NCI-H187 (cell line): Measurements from ENCODE around the gene PCDHB14.
"Not testable (repeated sequence)": the region's sequence is repeated elsewhere in the genome, so short reads cannot be mapped to it uniquely, and the experiment has no call there.

Experiments used
- DNase-seq, 2 experiments: peaks; one replicate each; lab custom pipeline; 2025; lab: John Stamatoyannopoulos, UW

Gene PCDHB14

DNA sequence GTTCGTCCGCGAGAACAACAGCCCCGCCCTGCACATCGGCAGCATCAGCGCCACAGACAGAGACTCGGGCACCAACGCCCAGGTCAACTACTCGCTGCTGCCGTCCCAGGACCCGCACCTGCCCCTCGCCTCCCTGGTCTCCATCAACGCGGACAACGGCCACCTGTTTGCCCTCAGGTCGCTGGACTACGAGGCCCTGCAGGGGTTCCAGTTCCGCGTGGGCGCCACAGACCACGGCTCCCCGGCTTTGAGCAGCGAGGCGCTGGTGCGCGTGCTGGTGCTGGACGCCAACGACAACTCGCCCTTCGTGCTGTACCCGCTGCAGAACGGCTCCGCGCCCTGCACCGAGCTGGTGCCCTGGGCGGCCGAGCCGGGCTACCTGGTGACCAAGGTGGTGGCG is 12.9 kb upstream of the PCDHB14 start:
- DNase-seq = not testable (repeated sequence)

DNA sequence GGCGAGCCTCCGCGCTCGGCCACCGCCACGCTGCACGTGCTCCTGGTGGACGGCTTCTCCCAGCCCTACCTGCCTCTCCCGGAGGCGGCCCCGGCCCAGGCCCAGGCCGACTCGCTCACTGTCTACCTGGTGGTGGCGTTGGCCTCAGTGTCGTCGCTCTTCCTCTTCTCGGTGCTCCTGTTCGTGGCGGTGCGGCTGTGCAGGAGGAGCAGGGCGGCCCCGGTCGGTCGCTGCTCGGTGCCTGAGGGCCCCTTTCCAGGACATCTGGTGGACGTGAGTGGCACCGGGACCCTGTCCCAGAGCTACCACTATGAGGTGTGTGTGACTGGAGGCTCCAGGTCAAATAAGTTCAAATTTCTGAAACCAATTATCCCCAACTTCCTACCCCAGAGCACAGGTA is 12.3 kb upstream of the PCDHB14 start:
- not testable (repeated sequence) for DNase-seq

DNA sequence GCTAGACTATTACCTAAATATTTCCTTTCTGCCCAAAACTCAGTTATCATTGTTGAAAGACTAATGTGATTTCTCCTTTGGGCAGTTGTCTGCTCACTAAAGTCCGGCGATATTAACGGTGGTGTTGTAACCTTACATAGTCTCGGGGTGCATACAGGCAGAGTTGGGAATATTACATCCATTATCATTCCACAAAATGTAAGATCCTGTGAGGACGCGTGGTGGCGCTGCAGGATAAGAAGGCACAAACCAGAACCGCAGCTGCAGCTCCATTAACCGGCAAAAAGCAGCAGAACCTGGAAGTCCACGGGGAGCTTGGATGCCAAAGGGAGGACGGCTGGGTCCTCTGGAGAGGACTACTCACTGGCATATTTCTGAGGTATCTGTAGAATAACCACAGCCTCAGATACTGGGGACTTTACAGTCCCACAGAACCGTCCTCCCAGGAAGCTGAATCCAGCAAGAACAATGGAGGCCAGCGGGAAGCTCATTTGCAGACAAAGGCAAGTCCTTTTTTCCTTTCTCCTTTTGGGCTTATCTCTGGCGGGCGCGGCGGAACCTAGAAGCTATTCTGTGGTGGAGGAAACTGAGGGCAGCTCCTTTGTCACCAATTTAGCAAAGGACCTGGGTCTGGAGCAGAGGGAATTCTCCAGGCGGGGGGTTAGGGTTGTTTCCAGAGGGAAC is 9.3 kb upstream of the PCDHB14 start, which contains the start of gene PCDHB13:
PCDHB13 (plus strand) TSS at position 264 of the 684 bp plus-strand sequence; CDS start at position 469, 205 bp downstream.
- DNase-seq = not testable (repeated sequence)

DNA sequence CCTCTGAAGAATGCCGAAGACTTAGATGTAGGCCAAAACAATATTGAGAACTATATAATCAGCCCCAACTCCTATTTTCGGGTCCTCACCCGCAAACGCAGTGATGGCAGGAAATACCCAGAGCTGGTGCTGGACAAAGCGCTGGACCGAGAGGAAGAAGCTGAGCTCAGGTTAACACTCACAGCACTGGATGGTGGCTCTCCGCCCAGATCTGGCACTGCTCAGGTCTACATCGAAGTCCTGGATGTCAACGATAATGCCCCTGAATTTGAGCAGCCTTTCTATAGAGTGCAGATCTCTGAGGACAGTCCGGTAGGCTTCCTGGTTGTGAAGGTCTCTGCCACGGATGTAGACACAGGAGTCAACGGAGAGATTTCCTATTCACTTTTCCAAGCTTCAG is 8.6 kb upstream of the PCDHB14 start:
- not testable (repeated sequence) for DNase-seq

DNA sequence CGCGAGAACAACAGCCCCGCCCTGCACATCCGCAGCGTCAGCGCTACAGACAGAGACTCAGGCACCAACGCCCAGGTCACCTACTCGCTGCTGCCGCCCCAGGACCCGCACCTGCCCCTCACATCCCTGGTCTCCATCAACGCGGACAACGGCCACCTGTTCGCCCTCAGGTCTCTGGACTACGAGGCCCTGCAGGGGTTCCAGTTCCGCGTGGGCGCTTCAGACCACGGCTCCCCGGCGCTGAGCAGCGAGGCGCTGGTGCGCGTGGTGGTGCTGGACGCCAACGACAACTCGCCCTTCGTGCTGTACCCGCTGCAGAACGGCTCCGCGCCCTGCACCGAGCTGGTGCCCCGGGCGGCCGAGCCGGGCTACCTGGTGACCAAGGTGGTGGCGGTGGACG is 7.6 kb upstream of the PCDHB14 start:
- DNase-seq = not testable (repeated sequence)

DNA sequence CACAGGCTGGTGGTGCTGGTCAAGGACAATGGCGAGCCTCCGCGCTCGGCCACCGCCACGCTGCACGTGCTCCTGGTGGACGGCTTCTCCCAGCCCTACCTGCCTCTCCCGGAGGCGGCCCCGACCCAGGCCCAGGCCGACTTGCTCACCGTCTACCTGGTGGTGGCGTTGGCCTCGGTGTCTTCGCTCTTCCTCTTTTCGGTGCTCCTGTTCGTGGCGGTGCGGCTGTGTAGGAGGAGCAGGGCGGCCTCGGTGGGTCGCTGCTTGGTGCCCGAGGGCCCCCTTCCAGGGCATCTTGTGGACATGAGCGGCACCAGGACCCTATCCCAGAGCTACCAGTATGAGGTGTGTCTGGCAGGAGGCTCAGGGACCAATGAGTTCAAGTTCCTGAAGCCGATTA is 7.1 kb upstream of the PCDHB14 start:
- DNase-seq = not testable (repeated sequence)

DNA sequence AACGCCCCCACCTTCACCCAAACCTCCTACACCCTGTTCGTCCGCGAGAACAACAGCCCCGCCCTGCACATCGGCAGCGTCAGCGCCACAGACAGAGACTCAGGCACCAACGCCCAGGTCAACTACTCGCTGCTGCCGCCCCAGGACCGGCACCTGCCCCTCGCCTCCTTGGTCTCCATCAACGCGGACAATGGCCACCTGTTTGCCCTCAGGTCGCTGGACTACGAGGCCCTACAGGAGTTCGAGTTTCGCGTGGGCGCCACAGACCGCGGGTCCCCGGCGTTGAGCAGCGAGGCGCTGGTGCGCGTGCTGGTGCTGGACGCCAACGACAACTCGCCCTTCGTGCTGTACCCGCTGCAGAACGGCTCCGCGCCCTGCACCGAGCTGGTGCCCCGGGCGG is 1.7 kb downstream of the PCDHB14 start:
- not testable (repeated sequence) for DNase-seq

DNA sequence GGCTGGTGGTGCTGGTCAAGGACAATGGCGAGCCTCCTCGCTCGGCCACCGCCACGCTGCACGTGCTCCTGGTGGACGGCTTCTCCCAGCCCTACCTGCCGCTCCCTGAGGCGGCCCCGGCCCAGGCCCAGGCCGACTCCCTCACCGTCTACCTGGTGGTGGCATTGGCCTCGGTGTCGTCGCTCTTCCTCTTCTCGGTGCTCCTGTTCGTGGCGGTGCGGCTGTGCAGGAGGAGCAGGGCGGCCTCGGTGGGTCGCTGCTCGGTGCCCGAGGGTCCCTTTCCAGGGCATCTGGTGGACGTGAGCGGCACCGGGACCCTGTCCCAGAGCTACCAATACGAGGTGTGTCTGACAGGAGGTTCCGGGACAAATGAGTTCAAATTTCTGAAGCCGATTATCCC is 2.3 kb downstream of the PCDHB14 start:
- DNase-seq = not testable (repeated sequence)

DNA sequence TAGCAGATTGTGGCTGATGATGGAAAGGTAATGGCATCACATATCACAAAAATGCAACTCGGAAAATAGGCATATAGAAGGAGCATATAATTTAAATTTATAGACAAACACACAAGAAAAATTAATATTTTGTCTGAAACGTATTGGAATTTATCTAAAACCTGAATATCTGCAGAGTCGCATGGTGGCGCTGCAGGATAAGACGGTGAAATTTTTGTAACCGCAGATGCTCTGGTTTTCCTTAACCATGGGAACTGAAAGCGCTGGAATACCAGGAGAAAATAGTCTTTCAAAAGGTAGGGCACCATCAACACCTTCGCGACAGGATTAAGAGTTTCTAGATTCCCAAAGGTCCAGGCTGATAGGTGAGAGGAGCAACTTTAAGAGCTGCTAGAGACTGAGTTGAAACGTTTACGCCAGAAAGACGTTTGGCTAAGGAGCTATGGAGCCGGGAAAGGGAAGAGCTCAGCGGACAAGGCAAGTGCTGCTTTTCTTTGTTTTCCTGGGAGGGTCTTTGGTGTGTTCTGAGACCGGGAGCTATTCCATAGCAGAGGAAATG is 11.0 kb downstream of the PCDHB14 start:
- peak in 1 of 2 experiments; percentile 15 for DNase-seq

DNA sequence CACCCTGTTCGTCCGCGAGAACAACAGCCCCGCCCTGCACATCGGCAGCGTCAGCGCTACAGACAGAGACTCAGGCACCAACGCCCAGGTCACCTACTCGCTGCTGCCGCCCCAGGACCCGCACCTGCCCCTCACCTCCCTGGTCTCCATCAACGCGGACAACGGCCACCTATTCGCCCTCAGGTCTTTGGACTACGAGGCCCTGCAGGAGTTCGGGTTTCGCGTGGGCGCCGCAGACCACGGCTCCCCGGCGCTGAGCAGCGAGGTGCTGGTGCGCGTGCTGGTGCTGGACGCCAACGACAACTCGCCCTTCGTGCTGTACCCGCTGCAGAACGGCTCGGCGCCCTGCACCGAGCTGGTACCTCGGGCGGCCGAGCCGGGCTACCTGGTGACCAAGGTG is 12.8 kb downstream of the PCDHB14 start:
- not testable (repeated sequence) for DNase-seq

DNA sequence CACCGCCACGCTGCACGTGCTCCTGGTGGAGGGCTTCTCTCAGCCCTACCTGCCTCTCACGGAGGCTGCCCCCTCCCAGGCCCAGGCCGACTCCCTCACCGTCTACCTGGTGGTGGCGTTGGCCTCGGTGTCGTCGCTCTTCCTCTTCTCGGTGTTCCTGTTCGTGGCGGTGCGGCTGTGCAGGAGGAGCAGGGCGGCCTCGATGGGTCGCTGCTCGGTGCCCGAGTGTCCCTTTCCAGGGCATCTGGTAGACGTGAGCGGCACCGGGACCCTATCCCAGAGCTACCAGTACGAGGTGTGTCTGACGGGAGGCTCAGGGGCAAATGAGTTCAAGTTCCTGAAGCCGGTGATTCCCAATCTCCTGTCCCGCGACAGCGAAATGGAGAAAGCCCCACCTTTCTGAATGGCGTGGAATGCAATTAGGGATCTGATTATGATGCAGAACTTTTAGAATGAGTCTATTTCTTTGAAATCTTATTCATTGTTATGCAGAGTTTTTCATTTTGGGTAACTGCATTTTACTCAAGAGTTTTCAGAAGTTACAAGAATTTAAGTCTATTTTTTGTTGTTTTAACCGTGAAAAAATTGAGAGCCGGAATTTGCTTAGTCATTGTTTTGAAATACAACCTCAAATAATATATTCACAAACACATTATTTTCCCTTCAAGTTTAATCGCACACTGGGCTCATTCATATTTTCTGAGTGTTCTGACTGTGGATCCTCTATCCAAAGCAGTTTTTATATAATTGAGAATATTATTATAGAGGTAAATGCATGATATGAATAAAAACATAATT is 13.6 kb downstream of the PCDHB14 start:
- DNase-seq = no peak

DNA sequence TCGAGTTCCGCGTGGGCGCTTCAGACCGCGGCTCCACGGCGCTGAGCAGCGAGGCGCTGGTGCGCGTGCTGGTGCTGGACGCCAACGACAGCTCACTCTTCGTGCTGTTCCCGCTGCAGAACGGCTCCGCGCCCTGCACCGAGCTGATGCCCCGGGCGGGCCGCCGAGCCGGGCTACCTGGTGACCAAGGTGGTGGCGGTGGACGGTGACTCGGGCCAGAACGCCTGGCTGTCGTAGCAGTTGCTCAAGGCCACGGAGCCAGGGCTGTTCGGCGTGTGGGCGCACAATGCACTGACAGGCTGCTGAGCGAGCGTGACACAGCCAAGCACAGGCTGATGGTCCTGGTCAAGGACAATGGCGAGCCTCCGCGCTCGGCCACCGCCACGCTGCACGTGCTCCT is 18.4 kb downstream of the PCDHB14 start:
- no peak for DNase-seq

DNA sequence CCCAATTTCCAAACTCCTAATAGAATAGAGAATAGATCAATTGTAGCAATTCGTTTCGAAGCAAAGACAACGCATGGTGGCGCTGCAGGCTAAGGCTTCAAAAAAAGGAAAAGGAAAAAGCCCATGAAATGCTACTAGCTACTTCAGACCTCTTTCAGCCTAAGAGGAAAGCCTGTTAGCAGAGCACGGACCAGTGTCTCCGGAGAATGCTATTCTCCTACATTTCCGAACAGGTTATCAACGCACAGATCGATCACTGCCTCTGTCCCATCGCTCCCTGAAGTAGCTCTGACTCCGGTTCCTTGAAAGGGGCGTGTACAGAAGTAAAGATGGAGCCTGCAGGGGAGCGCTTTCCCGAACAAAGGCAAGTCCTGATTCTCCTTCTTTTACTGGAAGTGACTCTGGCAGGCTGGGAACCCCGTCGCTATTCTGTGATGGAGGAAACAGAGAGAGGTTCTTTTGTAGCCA is 22.1 kb downstream of the PCDHB14 start, which contains the start of gene PCDHB15:
PCDHB15 (plus strand) TSS at position 146 of the 468 bp plus-strand sequence; CDS start at position 330, 184 bp downstream.
- DNase-seq = no peak

DNA sequence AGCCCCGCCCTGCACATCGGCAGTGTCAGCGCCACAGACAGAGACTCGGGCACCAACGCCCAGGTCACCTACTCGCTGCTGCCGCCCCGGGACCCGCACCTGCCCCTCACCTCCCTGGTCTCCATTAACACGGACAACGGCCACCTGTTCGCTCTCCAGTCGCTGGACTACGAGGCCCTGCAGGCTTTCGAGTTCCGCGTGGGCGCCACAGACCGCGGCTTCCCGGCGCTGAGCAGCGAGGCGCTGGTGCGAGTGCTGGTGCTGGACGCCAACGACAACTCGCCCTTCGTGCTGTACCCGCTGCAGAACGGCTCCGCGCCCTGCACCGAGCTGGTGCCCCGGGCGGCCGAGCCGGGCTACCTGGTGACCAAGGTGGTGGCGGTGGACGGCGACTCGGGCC is 23.8 kb downstream of the PCDHB14 start:
- DNase-seq = not testable (repeated sequence)

DNA sequence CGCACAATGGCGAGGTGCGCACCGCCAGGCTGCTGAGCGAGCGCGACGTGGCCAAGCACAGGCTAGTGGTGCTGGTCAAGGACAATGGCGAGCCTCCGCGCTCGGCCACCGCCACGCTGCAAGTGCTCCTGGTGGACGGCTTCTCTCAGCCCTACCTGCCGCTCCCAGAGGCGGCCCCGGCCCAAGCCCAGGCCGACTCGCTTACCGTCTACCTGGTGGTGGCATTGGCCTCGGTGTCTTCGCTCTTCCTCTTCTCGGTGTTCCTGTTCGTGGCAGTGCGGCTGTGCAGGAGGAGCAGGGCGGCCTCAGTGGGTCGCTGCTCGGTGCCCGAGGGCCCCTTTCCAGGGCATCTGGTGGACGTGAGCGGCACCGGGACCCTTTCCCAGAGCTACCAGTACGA is 24.3 kb downstream of the PCDHB14 start:
- not testable (repeated sequence) for DNase-seq

DNA sequence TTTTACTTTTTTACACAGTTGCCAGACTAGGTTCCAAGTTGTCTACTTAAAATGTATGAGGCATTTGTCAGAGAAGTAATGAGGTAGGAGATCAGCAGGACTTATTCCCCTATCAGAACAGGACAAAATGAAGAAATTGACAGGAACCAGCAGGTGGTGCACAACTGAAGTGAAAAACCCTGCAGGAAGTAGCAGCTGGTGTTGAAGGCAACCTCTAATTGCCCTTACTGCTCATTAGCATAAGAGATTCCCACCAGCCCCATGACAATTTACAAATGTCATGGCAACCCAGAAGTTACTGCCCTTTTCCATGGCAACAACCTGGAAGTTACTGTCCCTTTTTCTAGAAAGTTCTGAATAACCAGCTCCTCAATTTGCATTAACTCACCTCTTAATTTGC is 27.4 kb downstream of the PCDHB14 start:
- no peak for DNase-seq

DNA sequence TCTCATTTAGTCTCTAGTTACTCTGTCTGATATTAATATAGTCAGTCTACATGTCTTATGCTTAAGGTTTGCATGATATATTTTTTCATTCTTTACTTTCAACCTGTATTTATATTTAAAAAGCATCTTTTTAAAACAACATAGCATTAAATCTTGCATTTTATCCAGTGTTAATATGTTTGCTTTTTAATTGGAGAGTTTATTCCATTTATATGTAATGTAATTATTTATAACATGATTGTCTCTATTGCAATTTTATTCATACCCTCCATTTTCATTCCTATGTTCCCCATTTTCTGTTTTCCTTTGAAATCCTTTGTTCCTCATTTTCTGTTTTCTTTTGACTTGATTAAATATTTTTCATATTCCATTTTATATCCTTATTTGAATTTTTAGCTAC is 35.3 kb downstream of the PCDHB14 start:
- no peak for DNase-seq

DNA sequence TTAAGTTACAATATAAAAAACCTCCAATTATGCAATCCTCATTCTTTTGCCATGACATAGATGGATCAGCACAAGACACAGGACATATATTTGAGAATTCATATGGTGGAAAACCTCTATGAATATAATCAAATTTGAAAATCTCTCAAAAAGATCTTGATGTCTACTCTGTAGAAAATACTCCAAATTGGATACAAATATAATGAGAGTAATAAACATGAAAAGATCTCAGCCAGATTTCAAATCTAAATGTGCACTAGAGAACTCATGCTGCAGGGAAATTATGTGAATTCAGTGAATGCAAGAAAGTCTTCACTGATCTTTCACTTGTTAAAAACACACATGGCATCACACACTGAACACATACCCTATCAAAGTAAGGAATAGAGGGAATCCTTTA is 35.8 kb downstream of the PCDHB14 start:
- no peak for DNase-seq

DNA sequence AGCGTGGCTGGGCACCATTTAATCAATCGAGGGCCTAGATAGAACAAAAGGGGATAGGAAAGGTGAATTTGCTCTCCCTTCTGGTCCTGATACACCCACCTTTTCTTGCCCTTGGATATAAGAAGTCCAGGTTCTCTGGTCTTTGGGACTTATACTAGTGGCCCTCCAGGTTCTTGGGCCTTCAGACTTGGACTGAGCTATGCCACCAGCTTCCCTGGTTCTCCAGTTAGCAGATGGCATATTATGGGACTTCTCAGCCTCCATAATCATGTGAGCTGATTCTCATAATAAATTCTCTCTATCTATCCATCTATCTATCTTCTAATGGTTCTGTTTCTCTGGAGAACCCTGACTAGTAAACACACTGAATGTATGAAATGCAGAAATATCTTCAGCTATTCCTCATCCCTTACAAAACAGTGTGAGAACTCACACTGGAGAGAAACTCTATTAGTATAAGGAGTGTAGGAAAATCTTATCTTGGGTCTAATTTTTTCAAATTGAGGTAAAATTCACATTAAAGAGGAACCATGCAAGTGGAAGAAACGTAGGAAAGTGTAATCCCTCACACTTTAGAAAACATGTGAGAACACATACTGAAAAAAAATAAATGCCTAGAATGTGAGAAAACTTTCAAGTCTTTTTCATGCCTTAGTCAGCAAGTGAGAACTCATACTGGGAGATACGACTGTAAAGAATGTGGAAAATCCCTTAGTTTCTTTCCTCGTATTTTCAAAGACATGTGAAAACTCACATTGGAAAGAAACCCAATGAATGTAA is 37.5 kb downstream of the PCDHB14 start:
- no peak for DNase-seq

DNA sequence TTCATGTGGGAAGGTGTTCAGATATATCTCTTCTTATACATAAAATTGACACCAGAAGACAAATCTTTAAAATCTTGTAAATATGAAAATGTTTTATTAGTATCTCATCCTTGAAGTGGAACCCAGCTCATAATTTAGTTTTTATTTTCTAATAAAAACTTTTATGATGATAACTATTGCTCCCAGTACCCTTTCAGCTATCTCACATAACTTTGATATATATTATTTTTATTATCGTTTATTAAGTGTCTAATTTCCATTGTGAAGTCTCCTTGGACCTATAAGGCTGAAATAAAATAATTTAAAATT is 38.0 kb downstream of the PCDHB14 start:
- no peak for DNase-seq

DNA sequence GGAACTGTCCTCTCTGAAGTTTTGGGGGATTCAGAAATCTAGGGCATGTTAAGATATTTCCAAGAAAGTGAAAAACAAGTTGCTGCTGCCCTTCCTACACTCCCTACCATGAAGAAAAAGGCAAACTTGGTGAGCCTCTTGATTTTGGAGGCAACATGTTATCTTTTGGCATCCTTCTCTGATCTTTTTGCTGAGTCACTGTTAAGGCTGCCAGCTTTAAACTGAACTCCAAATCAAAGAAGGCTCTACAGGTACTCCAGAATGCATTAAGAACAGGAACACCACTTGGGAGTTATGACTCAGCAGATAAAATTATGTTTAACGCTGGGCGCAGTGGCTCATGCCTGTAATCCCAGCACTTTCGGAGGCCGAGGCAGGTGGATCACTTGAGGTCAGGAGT is 46.1 kb downstream of the PCDHB14 start:
- DNase-seq = no peak

DNA sequence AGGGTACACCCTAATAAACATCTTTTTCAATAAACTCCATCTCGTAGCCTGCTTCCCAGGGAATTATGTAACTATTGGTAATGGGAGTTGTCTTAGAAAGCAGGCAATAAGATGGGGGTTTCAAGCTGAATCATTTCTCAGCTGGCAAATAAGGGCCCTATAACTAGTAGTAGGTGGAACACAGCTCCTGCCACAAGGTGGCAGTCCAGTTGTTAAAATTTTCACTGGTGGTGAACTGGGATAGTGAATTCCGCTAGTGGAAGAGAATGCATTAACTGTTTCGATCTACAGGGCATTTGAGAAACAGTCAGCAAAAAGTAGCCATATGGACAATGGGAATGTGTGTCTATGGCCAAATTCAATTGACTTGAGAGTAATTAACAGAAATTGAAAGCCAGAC is 49.8 kb downstream of the PCDHB14 start:
- no peak for DNase-seq
